OCI-LY3 (cell line): ENCODE results near the gene ARHGDIA.

Source experiments
- EZH2phosphoT487 ChIP-seq: fragments of 200-600 bp; shearing (Covaris generic); IDR thresholded peaks from 2 replicates; pipeline ENCODE4 v1.6.1; 2018; ENCODE audit warnings: antibody characterized with exemption, mixed run types, low read depth
- TF ChIP-seq, protein P1 (sequence below): fragments of 200-600, 300-600 bp; sonication (generic); IDR thresholded peaks from 2 replicates; pipeline ENCODE4 v1.5.1; 2014; ENCODE audit warnings: antibody characterized with exemption, low read length, low read depth

DNA sequence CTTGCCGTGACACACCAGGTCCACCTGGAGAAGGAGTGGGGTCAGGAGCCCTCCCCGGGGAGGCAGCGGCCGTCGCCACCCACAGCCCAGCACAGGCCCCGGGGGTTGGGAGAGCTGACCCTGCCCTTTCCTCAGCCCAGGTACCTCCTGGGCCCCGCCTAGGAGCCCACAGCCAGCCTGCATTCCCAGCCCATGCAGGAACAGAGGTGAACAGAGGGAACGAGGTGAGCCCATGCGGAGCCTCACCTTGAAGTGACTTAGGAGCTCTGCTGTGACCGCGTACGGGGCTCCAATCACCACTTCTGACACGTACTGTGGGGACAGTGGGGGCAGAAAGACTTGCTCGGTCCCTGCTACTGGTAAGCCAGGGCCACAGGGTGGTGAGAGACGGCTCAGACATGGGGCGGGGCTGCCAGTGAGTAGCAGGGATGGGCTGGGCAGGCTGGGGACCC, 34.3 kb upstream of the ARHGDIA start:
- TF ChIP-seq EZH2phosphoT487 = no peak
- TF ChIP-seq, protein P1, sequence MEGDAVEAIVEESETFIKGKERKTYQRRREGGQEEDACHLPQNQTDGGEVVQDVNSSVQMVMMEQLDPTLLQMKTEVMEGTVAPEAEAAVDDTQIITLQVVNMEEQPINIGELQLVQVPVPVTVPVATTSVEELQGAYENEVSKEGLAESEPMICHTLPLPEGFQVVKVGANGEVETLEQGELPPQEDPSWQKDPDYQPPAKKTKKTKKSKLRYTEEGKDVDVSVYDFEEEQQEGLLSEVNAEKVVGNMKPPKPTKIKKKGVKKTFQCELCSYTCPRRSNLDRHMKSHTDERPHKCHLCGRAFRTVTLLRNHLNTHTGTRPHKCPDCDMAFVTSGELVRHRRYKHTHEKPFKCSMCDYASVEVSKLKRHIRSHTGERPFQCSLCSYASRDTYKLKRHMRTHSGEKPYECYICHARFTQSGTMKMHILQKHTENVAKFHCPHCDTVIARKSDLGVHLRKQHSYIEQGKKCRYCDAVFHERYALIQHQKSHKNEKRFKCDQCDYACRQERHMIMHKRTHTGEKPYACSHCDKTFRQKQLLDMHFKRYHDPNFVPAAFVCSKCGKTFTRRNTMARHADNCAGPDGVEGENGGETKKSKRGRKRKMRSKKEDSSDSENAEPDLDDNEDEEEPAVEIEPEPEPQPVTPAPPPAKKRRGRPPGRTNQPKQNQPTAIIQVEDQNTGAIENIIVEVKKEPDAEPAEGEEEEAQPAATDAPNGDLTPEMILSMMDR = no peak
